ENCODE measurements around the gene CDK14. TPM values are rescaled to one million over a fixed set of nuclear protein-coding genes. Genes with fewer than 3 reads are reported as not detected.

The CDK14 gene
- total RNA-seq, 1 donor from 2014 or later = 79.4 TPM

DNA sequence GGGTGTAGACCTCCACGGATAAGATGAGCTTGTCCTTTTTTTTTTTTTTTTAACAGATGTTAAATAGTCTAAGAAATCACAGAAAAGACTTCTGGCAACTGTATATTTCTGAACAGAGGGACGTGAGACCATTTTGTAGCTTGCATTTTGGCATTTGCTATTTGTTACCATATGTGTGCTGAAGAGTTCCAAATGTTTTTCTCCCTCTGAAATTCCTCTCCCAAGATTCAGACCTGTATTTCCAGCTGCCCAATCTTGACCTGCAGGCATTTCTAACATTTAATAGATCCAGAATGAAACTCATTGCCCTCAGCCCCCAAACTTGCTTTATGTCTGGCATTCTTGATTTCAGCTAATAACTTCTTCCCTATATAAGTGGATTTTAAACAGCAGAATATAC is 445.0 kb downstream of the CDK14 start:
- DNase-seq (ENCODE audit: low spot score) (no peak), ATAC-seq (no peak)
- intact Hi-C loops (cut with DNase I) = no loop called here

DNA sequence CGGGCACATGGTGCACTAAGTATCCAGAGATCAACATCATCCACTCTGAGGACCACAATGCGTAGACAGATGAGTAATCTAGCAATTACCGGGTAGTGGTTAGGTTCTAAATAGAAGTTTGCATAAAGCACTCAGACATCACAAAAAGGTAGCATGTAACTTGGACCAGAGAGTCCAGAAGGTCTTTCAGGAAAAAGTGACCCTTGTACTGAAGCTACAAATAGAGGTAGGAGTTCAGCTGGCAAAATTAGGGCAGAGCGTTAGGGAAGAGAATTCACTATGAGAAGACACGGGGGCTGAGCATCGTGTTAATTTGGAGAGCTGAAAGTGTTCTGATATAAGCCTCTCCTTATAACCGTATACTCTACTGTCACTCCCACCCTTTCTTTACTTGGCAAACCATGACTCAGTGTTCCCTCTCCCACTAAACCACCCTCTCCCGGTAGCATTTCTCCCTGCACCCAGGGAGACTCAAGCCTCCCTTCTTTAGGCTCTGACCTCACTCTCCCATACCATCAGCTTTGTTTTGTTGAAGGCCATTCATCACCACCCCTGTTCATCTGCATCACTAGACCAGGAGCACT is 445.9 kb downstream of the CDK14 start:
- ATAC-seq (no peak), DNase-seq (ENCODE audit: low spot score) (no peak)
- intact Hi-C loops (cut with DNase I) = no loop called here

GRCh38 chr7:91043186-91043585 is 447.1 kb downstream of the CDK14 start:
- no peak for ATAC-seq
- intact Hi-C loops (cut with DNase I) = no loop called here
- DNase-seq (ENCODE audit: low spot score) = no peak

DNA sequence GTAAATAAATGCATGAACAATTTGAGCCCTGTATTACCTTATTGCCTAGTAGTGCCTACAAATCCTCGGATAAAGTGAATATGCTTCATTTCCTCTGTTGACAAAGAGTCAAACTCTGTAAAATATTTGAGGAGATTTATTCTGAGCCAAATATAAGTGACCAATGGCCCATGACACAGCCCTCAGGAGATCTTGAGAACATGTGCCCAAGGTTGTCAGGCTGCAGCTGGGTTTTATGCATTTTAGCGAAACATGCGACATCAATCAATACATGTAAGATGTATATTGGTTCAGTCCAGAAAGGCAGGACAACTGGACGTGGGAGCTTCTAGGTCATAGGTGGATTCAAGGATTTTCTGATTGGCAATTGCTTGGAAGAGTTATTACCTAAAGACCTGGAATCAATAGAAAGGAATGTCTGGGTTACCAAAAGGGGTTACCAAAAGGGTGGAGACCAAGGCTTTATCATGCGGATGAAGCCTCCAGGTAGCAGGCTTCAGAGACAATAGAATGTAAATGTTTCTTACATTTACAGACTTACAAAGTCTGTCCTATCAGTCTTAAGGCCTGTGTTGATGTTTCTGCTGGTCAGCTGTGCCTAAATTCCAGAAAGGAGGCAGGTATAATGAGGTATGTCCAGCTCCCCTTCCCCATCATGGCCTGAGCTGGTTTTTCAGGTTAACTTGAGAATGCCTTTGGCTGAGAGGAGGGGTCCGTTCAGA is 448.0 kb downstream of the CDK14 start:
- intact Hi-C loops (cut with DNase I) = no loop called here
- DNase-seq (ENCODE audit: low spot score) = no peak
- ATAC-seq = no peak

DNA sequence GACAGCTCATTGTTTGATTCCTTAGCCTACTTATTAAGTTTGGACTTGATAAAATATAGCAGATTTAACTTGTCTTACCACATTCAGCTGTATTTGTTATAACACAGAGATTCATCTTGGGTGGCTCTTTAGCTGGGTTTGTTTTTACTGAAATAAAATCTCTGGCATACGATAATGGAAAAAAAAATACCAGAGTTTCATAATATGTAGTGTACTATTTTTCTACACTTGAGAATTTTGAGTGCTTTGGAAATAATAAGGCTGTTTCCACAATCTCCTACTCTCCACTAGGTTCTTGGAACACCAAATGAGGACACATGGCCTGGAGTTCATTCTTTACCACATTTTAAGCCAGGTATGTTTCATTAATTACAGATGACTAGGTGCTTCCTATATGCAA is 449.5 kb downstream of the CDK14 start:
- ATAC-seq (peak; percentile 91), DNase-seq (ENCODE audit: low spot score) (no peak)
- intact Hi-C loops (cut with DNase I) = no loop called here

GRCh38 chr7:91046322-91047089 is 450.4 kb downstream of the CDK14 start:
- DNase-seq (ENCODE audit: low spot score) (no peak), ATAC-seq (peak; percentile 63)
- intact Hi-C loops (cut with DNase I) = no loop called here

GRCh38 chr7:91047636-91048035 is 451.5 kb downstream of the CDK14 start:
- no peak for ATAC-seq
- no peak for DNase-seq (ENCODE audit: low spot score)
- intact Hi-C loops (cut with DNase I) = no loop called here

GRCh38 chr7:91050677-91051076 is 454.6 kb downstream of the CDK14 start:
- intact Hi-C loops (cut with DNase I) = no loop called here
- DNase-seq (ENCODE audit: low spot score) (no peak), ATAC-seq (peak; percentile 33)

- intact Hi-C loops (cut with DNase I) = no loop called here
- ATAC-seq (no peak), DNase-seq (ENCODE audit: low spot score) (no peak)
Observed at GRCh38 chr7:91051966-91052365, 455.8 kb downstream of the CDK14 start.

DNA sequence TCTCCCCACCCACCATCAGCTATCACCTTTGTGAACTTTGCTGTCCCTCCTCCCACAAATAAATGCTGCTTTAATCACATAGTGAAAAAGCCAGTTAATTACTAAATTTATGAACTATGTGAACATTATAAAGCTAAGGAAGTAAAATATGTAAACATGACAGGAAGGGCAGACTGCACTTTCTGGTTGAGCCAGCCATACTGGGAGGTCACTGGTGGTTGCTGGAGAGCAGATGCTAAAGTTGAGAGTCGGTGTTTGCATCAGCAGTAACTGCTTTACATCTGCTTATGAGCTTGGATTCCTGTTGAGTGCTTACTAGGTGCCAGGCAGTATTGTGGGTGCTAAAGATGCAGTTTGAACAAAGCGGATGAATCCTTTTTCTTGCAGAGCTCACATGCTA is 458.3 kb downstream of the CDK14 start:
- intact Hi-C loops (cut with DNase I) = no loop called here
- DNase-seq (ENCODE audit: low spot score) (no peak), ATAC-seq (no peak)

- ATAC-seq (no peak), DNase-seq (ENCODE audit: low spot score) (no peak)
- intact Hi-C loops (cut with DNase I) = no loop called here
Observed at GRCh38 chr7:91055219-91055618, 459.1 kb downstream of the CDK14 start.

DNA sequence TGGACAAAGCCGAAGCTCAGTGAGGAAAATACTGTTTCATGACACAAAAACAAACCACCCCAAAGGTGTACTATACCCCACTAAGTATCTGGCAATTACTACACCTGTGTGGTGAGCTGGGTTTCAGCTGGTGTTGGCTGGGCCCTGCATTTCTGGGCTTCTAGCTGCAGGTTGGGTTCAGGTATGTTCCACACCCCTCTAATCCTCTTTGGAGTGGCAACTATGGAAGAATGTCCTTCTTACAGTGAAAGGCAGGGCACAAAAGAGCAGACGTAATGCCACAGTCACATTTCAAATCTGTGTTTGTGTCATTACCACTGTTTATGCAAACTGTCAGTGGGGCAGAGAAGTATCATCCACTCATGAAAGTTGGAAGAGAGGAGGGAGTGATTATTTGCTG is 466.6 kb downstream of the CDK14 start:
- DNase-seq (ENCODE audit: low spot score) (no peak), ATAC-seq (no peak)
- intact Hi-C loops (cut with DNase I) = no loop called here

GRCh38 chr7:91064052-91064451 is 467.9 kb downstream of the CDK14 start:
- ATAC-seq (no peak), DNase-seq (ENCODE audit: low spot score) (no peak)
- intact Hi-C loops (cut with DNase I) = no loop called here

GRCh38 chr7:91064938-91065337 is 468.8 kb downstream of the CDK14 start:
- DNase-seq (ENCODE audit: low spot score) = no peak
- intact Hi-C loops (cut with DNase I) = no loop called here
- ATAC-seq = no peak

GRCh38 chr7:91066627-91067026 is 470.5 kb downstream of the CDK14 start:
- no peak for DNase-seq (ENCODE audit: low spot score)
- no peak for ATAC-seq
- intact Hi-C loops (cut with DNase I) = no loop called here

GRCh38 chr7:91067242-91067641 is 471.1 kb downstream of the CDK14 start:
- ATAC-seq (no peak), DNase-seq (ENCODE audit: low spot score) (no peak)
- intact Hi-C loops (cut with DNase I) = no loop called here

DNA sequence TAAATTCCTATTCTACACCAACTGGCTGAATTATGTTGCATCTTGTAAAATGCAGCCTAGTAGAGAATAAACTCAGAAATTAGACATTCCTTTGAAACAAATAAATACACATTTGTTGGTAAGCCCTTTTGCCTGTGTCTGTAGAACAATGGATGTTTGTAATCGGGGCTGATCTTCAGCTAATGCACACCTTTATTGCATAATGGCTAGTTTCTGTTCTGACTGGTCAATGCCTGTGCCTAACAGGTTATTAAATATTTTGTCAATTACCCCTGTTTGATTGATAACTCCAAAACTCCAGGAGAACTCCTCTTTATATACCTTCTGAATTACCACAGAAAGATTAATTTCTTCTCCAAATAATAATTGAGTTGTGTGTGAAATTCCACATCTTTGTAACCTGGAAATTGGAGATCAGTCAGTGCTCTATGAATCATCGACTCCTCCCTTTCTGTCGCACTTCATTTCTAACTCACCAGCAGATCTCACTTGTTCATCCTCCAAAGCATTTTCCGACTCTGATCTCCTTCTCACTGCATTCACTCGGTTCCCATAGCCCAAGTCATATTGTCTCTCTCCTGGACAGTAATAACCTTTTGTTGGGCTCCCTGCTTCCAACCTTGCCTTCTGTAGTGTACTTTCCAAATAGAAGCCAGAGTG is 472.1 kb downstream of the CDK14 start:
- intact Hi-C loops (cut with DNase I) = no loop called here
- DNase-seq (ENCODE audit: low spot score) = no peak
- no peak for ATAC-seq

- DNase-seq (ENCODE audit: low spot score) = no peak
- intact Hi-C loops (cut with DNase I) = no loop called here
- no peak for ATAC-seq
Observed at GRCh38 chr7:91069146-91069545, 473.0 kb downstream of the CDK14 start.

DNA sequence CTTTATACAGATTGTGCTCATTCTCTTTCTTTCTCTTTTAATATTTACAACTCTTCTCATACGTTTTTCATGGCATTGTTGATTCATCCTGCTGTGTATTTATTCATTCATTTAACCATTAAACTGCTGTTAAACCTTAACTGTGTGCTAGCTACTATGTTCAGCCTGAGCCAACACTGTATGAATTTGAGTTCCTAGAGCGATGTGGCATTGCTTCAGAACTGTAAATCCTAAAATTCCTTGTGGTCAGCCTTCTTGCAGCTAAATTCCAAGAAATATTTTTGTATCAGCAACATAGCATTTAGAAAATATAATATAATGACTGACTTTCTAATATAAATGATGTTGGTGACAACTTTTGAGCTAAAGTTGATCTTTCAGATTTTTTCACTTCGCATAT is 483.4 kb downstream of the CDK14 start:
- ATAC-seq (peak; percentile 43), DNase-seq (ENCODE audit: low spot score) (no peak)
- intact Hi-C loops (cut with DNase I) = no loop called here

GRCh38 chr7:91080351-91080750 is 484.2 kb downstream of the CDK14 start:
- intact Hi-C loops (cut with DNase I) = no loop called here
- no peak for DNase-seq (ENCODE audit: low spot score)
- ATAC-seq = no peak
